PC-9 (cell line): ENCODE data around the gene CDC42BPA. TPM values are rescaled to one million over a fixed set of nuclear protein-coding genes. Genes with fewer than 3 reads are reported as not detected.

Experiments used
- BruUV-seq: library from RNA; stranded (reverse); fragments of 400-500 nt; replicated peaks from 2 replicates; lab custom pipeline; 2021; lab: Mats Ljungman, UMichigan
- CTCF ChIA-PET: fragments of 300-600 bp; sonication (Branson Sonifier 250); formaldehyde crosslinking; loops from one replicate; lab custom pipeline; 2022; ENCODE audit warnings: antibody characterized with exemption; lab: Charles Lee
- POLR2A ChIA-PET: fragments of 300-600 bp; sonication (Branson Sonifier 250); formaldehyde crosslinking; loops from one replicate; lab custom pipeline; 2022; ENCODE audit warnings: antibody characterized with exemption; ENCODE audit not compliant: unreplicated experiment; lab: Charles Lee
- DNase-seq, 2 experiments: peaks; one replicate each; pipeline versions ENCODE4 v3.0.0 to v3.0.0-alpha.2; 2015 to 2022; ENCODE audit warnings: mixed read lengths in 1 of 2
- H2AFZ ChIP-seq: fragments of 200-600 bp; sonication (generic); 2 replicates; pipeline ENCODE4 v1.8.1; 2017; ENCODE audit warnings: antibody characterized with exemption
- H3F3A ChIP-seq: fragments of 200-600 bp; sonication (generic); 2 replicates; pipeline ENCODE4 v1.8.1; 2017; ENCODE audit warnings: antibody characterized with exemption, mild to moderate bottlenecking, low read depth; ENCODE audit not compliant: insufficient read depth
- H3K27ac ChIP-seq: fragments of 200-600 bp; sonication (generic); 2 replicates; pipeline ENCODE4 v1.6.1; 2016; ENCODE audit warnings: mixed run types
- H3K27me3 ChIP-seq: fragments of 200-600 bp; sonication (generic); 2 replicates; pipeline ENCODE4 v1.6.1; 2016; ENCODE audit warnings: low read depth, mixed run types; ENCODE audit not compliant: insufficient read depth
- H3K36me3 ChIP-seq: fragments of 200-600 bp; sonication (generic); 2 replicates; pipeline ENCODE4 v1.6.1; 2016; ENCODE audit warnings: low read depth, mixed run types
- H3K4me1 ChIP-seq: fragments of 200-600 bp; sonication (generic); replicated peaks from 2 replicates; pipeline ENCODE4 v1.6.1; 2016; ENCODE audit warnings: mixed run types; ENCODE audit not compliant: insufficient read depth
- H3K4me2 ChIP-seq: fragments of 200-600 bp; sonication (generic); 2 replicates; pipeline ENCODE4 v1.6.1; 2017; ENCODE audit warnings: mixed run types
- H3K4me3 ChIP-seq: fragments of 200-600 bp; sonication (generic); 2 replicates; pipeline ENCODE4 v1.6.1; 2016; ENCODE audit warnings: mixed run types
- H3K79me2 ChIP-seq: fragments of 200-600 bp; sonication (generic); 2 replicates; pipeline ENCODE4 v1.6.1; 2017; ENCODE audit warnings: low read depth, mixed run types
- H3K9me2 ChIP-seq: fragments of 200-600 bp; sonication (generic); 2 replicates; pipeline ENCODE4 v1.8.1; 2017; ENCODE audit warnings: mild to moderate bottlenecking; ENCODE audit not compliant: insufficient read depth
- H3K9me3 ChIP-seq: fragments of 200-600 bp; sonication (generic); 2 replicates; pipeline ENCODE4 v1.8.1; 2016; ENCODE audit warnings: low read depth; ENCODE audit not compliant: insufficient read depth
- H4K20me1 ChIP-seq: fragments of 200-600 bp; sonication (generic); 2 replicates; pipeline ENCODE4 v1.8.1; 2017; ENCODE audit not compliant: insufficient read depth
- EZH2 ChIP-seq: fragments of 200-600 bp; sonication (generic); IDR thresholded peaks from 2 replicates; pipeline ENCODE4 v1.8.0; 2017; ENCODE audit warnings: antibody characterized with exemption, low read depth
- intact Hi-C: fragments of 100-400 bp; cut with micrococcal nuclease; formaldehyde crosslinking; loops from one replicate; pipeline ENCODE4 v1.10.0; 2022; ENCODE audit not compliant: unreplicated experiment
- total RNA-seq: library from RNA; stranded (reverse); gene quantifications from 2 replicates; pipeline ENCODE4 v1.2.3, GENCODE V29; 2021
- TF ChIP-seq, protein P1 (sequence below): fragments of 200-600 bp; sonication (generic); conservative IDR thresholded peaks from 2 replicates; pipeline ENCODE4 v1.6.1; 2017; ENCODE audit warnings: mixed run types, antibody characterized with exemption, mild to moderate bottlenecking, moderate library complexity

Gene CDC42BPA
- total RNA-seq, 1 experiment from 2014 or later = 47.5 TPM

DNA sequence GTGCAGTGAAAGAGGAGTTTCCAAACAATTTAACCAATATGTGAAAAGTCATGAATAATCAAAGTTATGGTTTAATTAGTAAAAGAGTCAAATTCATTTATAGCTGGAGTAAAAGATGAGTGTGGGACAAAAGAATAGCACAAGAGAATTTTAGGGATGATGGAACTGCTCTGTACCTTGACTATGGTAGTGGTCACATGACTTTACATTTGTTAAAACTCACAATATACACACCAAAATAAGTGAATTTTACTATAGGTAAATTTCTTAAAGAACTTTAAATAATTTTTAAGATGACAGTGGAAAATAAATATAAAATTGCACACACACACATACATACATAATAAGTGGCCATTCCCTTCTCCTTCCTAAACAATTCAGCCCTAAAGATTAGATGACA lies 13.6 kb downstream of the CDC42BPA start:
- H3K27me3 ChIP-seq = no peaks in the 10 kb centered on the region
- peaks cover 7% of the 10 kb centered on the region; the same call in 1 of the 2 replicates for H3K36me3 ChIP-seq
- no peak overlapping the region for H3K27ac ChIP-seq
- DNase-seq = no peak
- TF ChIP-seq, protein P1, sequence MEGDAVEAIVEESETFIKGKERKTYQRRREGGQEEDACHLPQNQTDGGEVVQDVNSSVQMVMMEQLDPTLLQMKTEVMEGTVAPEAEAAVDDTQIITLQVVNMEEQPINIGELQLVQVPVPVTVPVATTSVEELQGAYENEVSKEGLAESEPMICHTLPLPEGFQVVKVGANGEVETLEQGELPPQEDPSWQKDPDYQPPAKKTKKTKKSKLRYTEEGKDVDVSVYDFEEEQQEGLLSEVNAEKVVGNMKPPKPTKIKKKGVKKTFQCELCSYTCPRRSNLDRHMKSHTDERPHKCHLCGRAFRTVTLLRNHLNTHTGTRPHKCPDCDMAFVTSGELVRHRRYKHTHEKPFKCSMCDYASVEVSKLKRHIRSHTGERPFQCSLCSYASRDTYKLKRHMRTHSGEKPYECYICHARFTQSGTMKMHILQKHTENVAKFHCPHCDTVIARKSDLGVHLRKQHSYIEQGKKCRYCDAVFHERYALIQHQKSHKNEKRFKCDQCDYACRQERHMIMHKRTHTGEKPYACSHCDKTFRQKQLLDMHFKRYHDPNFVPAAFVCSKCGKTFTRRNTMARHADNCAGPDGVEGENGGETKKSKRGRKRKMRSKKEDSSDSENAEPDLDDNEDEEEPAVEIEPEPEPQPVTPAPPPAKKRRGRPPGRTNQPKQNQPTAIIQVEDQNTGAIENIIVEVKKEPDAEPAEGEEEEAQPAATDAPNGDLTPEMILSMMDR = no peak
- TF ChIP-seq EZH2 = no peak
- H3K4me1 ChIP-seq = peaks cover 10% of the 10 kb centered on the region
- BruUV-seq = no TSS peak
- no peaks in the 10 kb centered on the region for H3K9me2 ChIP-seq
- H2AFZ ChIP-seq = no peak overlapping the region
- no peak overlapping the region for H3K4me2 ChIP-seq
- 0 out of 2 replicates have a peak, but pooled peaks cover 3% of the 10 kb centered on the region for H4K20me1 ChIP-seq
- peaks cover 96% of the 10 kb centered on the region for H3K79me2 ChIP-seq
- no peaks in the 10 kb centered on the region for H3K9me3 ChIP-seq
- no peak overlapping the region for H3K4me3 ChIP-seq
- ChIA-PET CTCF (no interaction called here), POLR2A (no interaction called here)
- peaks cover 7% of the 10 kb centered on the region; the same call in 1 of the 2 replicates for H3F3A ChIP-seq
- intact Hi-C loops = no loop called here

GRCh38 chr1:227303662-227304061 lies 14.6 kb downstream of the CDC42BPA start:
- Histone ChIP-seq H3F3A (peaks cover 15% of the 10 kb centered on the region; the same call in 1 of the 2 replicates), H3K27me3 (no peaks in the 10 kb centered on the region), H3K4me2 (no peak overlapping the region), H3K4me3 (no peak overlapping the region), H4K20me1 (no peaks in the 10 kb centered on the region), H2AFZ (no peak overlapping the region), H3K4me1 (peaks cover 20% of the 10 kb centered on the region), H3K9me2 (no peaks in the 10 kb centered on the region), H3K27ac (no peak overlapping the region), H3K36me3 (peaks cover 7% of the 10 kb centered on the region; the same call in 1 of the 2 replicates), H3K9me3 (no peaks in the 10 kb centered on the region), H3K79me2 (peaks cover 90% of the 10 kb centered on the region)
- BruUV-seq = no TSS peak
- intact Hi-C loops = no loop called here
- ChIA-PET CTCF (no interaction called here), POLR2A (no interaction called here)
- DNase-seq = no peak
- TF ChIP-seq EZH2 = no peak
- TF ChIP-seq, protein P1 = no peak

DNA sequence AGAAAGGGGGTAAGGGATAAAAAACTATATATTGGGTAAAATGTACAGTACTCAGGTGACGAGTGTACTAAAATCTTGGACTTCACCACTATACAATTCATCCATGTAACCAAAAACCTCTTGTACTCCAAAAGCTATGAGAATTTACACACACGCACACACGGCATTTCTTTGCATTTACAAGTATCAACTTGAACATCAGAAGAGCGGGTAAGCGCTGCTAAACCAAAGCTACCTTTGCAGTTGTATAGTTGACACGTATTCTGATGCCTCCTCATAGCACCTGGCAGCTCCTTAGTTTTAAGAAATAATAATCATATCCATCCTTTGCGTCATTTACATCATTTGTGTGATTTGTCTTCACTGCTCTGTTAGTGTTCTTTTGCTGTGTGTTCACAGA lies 17.6 kb downstream of the CDC42BPA start:
- intact Hi-C loops = loop anchor here (2.0 kb wide), 1 partner anchor 16 kb away; no protein-coding TSS in a partner anchor
- no peaks in the 10 kb centered on the region for H3K36me3 ChIP-seq
- H3K79me2 ChIP-seq = peaks cover 88% of the 10 kb centered on the region
- no TSS peak for BruUV-seq
- DNase-seq = no peak
- H3K9me2 ChIP-seq = no peaks in the 10 kb centered on the region
- no peak overlapping the region for H3K4me3 ChIP-seq
- no peak for TF ChIP-seq EZH2
- TF ChIP-seq, protein P1 = no peak
- CTCF ChIA-PET = interaction anchor here (0.6 kb wide), 1 partner anchor 10 kb away, joined by 11 read pairs; no protein-coding TSS in a partner anchor
- H3K4me2 ChIP-seq = no peak overlapping the region
- H3K9me3 ChIP-seq = peaks cover 7% of the 10 kb centered on the region; the same call in 1 of the 2 replicates
- POLR2A ChIA-PET = interaction anchor here (0.6 to 0.7 kb wide), 3 partner anchors 73 to 586 kb away, joined by 4 to 16 read pairs (median 12); no protein-coding TSS in a partner anchor
- H3K27me3 ChIP-seq = no peaks in the 10 kb centered on the region
- H3K27ac ChIP-seq = peak overlapping the region; percentile 91
- no peak overlapping the region for H2AFZ ChIP-seq
- H3F3A ChIP-seq = peaks cover 15% of the 10 kb centered on the region; the same call in 1 of the 2 replicates
- peaks cover 25% of the 10 kb centered on the region for H3K4me1 ChIP-seq
- no peaks in the 10 kb centered on the region for H4K20me1 ChIP-seq
